ENCODE measurements around the gene THOC5.
"Not testable (repeated sequence)": the region's sequence is repeated elsewhere in the genome, so short reads cannot be mapped to it uniquely, and the experiment has no call there.

The THOC5 gene

GRCh38 chr22:29509298-29509697 lies 44.3 kb downstream of the THOC5 start:
- Histone ChIP-seq H3K9me3 (no peaks in the 10 kb centered on the region), H3K4me3 (ENCODE audit: low read depth in 1 of 2, low read length in 1 of 2) (no peak overlapping the region), H3K4me1 (ENCODE audit: control insufficient read depth in 1 of 2, insufficient read depth in 1 of 2, low read depth in 1 of 2, low read length in 1 of 2) (no peaks in the 10 kb centered on the region), H3K27me3 (no peaks in the 10 kb centered on the region), H3K36me3 (peaks cover 93% of the 10 kb centered on the region), H3K27ac (no peak overlapping the region)
- TF ChIP-seq CTCF (IDR thresholded peaks at IDR 0.05), result no peak

- Histone ChIP-seq H3K27ac (no peak overlapping the region), H3K9me3 (no peaks in the 10 kb centered on the region), H3K4me1 (ENCODE audit: control insufficient read depth in 1 of 2, insufficient read depth in 1 of 2, low read depth in 1 of 2, low read length in 1 of 2) (no peaks in the 10 kb centered on the region), H3K36me3 (peaks cover 68% of the 10 kb centered on the region), H3K27me3 (no peaks in the 10 kb centered on the region), H3K4me3 (ENCODE audit: low read depth in 1 of 2, low read length in 1 of 2) (no peak overlapping the region)
- TF ChIP-seq CTCF (IDR thresholded peaks at IDR 0.05), result no peak
Observed at GRCh38 chr22:29503811-29504372, 49.7 kb downstream of the THOC5 start.

GRCh38 chr22:29499852-29500251 lies 53.7 kb downstream of the THOC5 start:
- no peak overlapping the region for H3K27ac ChIP-seq

GRCh38 chr22:29493636-29494035 lies 59.9 kb downstream of the THOC5 start:
- Histone ChIP-seq H3K36me3 (no peaks in the 10 kb centered on the region), H3K27me3 (no peaks in the 10 kb centered on the region), H3K9me3 (no peaks in the 10 kb centered on the region), H3K4me3 (ENCODE audit: low read depth in 1 of 2, low read length in 1 of 2) (no peak overlapping the region), H3K4me1 (ENCODE audit: control insufficient read depth in 1 of 2, insufficient read depth in 1 of 2, low read depth in 1 of 2, low read length in 1 of 2) (no peaks in the 10 kb centered on the region), H3K27ac (no peak overlapping the region)
- no peak for TF ChIP-seq CTCF (IDR thresholded peaks at IDR 0.05)

More at GRCh38 chr22:29499852-29500251, 53.7 kb downstream of the THOC5 start:
- Histone ChIP-seq H3K9me3 (no peaks in the 10 kb centered on the region), H3K4me3 (ENCODE audit: low read depth in 1 of 2, low read length in 1 of 2) (no peak overlapping the region), H3K4me1 (ENCODE audit: control insufficient read depth in 1 of 2, insufficient read depth in 1 of 2, low read depth in 1 of 2, low read length in 1 of 2) (no peaks in the 10 kb centered on the region), H3K27me3 (no peaks in the 10 kb centered on the region), H3K36me3 (peaks cover 29% of the 10 kb centered on the region)
- TF ChIP-seq CTCF (IDR thresholded peaks at IDR 0.05), result no peak

- H3K27ac ChIP-seq, result no peak overlapping the region
- no peaks in the 10 kb centered on the region for H3K9me3 ChIP-seq
- no peak for TF ChIP-seq CTCF (IDR thresholded peaks at IDR 0.05)
- no peaks in the 10 kb centered on the region for H3K4me1 ChIP-seq (ENCODE audit: control insufficient read depth in 1 of 2, insufficient read depth in 1 of 2, low read depth in 1 of 2, low read length in 1 of 2)
- H3K4me3 ChIP-seq (ENCODE audit: low read depth in 1 of 2, low read length in 1 of 2), result no peak overlapping the region
- no peaks in the 10 kb centered on the region for H3K27me3 ChIP-seq
- no peaks in the 10 kb centered on the region for H3K36me3 ChIP-seq
Observed at GRCh38 chr22:29491012-29491411, 62.5 kb downstream of the THOC5 start.

GRCh38 chr22:29489127-29489780 lies 64.3 kb downstream of the THOC5 start:
- H3K36me3 ChIP-seq; H3K27ac ChIP-seq; H3K4me1 ChIP-seq (ENCODE audit: control insufficient read depth in 1 of 2, insufficient read depth in 1 of 2, low read depth in 1 of 2, low read length in 1 of 2); H3K9me3 ChIP-seq; H3K4me3 ChIP-seq (ENCODE audit: low read depth in 1 of 2, low read length in 1 of 2); H3K27me3 ChIP-seq: not testable (repeated sequence)

Data from neutrophil (primary cell).